ENCODE results near the gene BCL2L15.

DNA sequence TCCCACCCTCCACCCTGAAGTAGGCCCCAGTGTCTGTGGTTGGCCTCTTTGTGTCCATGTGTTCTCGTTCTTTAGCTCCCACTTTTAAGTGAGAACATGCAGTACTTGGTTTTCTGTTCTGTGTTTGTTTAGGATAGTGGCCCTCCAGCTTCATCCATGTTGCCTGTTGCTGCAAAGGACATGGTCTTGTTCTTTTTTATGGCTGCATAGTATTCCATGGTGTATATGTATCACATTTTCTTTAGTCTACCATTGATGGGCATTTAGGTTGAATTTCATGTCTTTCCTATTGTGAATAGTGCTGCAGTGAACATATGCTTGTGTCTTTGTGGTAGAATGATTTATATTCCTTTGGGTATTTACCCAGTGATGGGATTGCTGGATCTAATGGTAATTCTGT lies 47.8 kb upstream of the BCL2L15 start:
- TF ChIP-seq, protein P1, sequence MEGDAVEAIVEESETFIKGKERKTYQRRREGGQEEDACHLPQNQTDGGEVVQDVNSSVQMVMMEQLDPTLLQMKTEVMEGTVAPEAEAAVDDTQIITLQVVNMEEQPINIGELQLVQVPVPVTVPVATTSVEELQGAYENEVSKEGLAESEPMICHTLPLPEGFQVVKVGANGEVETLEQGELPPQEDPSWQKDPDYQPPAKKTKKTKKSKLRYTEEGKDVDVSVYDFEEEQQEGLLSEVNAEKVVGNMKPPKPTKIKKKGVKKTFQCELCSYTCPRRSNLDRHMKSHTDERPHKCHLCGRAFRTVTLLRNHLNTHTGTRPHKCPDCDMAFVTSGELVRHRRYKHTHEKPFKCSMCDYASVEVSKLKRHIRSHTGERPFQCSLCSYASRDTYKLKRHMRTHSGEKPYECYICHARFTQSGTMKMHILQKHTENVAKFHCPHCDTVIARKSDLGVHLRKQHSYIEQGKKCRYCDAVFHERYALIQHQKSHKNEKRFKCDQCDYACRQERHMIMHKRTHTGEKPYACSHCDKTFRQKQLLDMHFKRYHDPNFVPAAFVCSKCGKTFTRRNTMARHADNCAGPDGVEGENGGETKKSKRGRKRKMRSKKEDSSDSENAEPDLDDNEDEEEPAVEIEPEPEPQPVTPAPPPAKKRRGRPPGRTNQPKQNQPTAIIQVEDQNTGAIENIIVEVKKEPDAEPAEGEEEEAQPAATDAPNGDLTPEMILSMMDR (IDR thresholded peaks at IDR 0.05): no peak
- TF ChIP-seq ZFX (IDR thresholded peaks at IDR 0.05; ENCODE audit: borderline replicate concordance): no peak

All from 22Rv1 (cell line).